GM19238 (cell line): ENCODE results near the gene YTHDF1.

ENCODE experiments used
- DNase-seq: peaks from one replicate; pipeline ENCODE4 v3.0.0; 2011; ENCODE audit warnings: low spot score; ENCODE audit not compliant: insufficient read length

The YTHDF1 gene

DNA sequence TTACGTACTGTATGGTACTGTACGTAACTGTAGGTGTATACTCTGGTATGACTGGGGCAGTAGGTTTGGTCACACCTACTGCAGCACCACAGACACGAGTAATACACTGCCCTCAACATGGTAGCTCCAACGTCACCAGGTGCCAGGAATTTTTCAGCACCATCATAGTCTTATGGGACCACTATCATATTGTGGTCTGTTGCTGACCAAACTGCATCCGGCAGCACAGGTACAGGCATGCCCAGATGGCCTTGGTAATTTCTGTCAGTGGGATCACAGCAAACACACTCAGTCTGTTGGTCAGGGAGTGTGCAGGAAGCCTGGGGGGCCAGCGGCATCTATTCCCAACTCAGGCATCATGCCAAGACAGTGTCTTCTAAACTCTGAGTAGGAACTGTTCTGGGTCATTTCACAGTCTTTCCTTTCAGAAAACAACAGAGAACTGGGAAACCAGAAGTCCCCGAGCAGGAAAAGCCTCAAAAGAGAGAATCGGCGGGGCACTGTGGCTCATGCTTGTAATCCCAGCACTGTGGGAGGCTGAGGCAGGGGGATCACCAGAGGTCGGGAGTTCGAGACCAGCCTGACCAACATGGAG is 5.8 kb downstream of the YTHDF1 start:
- no peak for DNase-seq

DNA sequence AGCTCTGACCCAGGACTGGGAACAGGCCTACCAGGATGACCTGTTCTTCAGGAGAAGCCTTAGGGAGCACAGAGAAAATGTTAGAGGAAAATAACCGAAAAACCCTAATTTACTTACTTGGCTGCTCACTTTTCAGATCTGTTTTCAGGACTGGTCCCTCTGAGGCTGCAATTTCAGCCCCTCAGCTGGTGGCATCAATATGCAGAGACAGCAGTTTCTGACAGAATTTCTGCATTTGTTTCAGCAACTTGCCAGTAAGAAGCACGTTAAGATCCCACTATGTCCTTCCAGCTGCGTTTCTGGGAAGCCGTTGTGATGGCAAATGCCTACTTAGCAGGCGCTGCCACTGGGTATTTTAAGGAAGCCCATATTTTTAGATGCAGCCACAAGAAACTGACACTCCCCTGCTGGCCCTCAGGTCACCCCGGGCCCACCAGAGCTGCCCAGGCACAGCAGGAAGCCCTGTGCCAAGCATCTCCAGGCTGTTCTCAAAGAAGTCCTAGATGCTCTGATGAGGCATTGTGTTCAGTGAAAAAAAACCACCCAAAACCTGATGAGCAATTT is 7.5 kb downstream of the YTHDF1 start:
- DNase-seq: no peak

- DNase-seq: no peak
Measured at GRCh38 chr20:63206878-63207277, 9.1 kb downstream of the YTHDF1 start.

DNA sequence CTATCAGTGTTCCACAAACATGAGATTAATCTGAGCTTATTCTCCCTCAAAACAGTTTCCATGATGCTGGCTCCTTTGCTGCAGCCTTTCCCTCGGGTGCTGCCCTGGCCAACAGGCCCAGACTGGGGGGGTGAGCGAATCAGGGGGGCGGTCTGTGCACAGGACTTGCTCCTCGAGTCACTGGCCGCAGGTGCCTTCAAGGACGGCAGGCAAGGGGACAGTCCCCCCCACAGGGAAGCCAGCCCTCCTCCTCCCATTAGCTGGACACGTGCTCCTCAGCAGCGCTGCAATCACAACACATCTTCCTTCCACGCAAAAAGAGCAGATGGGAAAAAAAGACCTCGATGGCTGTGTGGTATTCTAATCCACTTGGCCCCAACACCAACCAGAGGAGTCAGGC is 10.0 kb downstream of the YTHDF1 start:
- no peak for DNase-seq

GRCh38 chr20:63204362-63204761 is 11.6 kb downstream of the YTHDF1 start:
- no peak for DNase-seq

- no peak for DNase-seq
Measured at GRCh38 chr20:63202811-63203526, 13.0 kb downstream of the YTHDF1 start.

DNA sequence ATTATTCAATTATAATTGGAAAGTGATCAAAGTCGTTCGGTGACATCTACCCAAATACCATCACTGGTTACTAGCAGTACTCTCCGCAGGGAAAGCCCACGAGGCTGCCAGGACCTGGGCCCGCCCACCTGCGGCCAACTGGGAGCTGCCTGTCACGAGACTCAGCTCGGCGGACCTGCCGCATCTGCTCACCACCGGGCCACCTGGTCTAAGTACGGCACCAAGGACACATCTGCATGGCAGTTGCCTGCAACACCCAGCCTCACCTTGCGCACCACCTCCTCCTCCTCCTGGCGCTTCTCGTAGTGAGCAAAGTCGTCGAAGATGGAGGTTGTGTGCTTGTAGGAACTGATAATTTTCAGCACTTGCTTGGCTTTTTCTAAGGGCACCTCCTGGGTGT is 13.9 kb downstream of the YTHDF1 start:
- no peak for DNase-seq

DNA sequence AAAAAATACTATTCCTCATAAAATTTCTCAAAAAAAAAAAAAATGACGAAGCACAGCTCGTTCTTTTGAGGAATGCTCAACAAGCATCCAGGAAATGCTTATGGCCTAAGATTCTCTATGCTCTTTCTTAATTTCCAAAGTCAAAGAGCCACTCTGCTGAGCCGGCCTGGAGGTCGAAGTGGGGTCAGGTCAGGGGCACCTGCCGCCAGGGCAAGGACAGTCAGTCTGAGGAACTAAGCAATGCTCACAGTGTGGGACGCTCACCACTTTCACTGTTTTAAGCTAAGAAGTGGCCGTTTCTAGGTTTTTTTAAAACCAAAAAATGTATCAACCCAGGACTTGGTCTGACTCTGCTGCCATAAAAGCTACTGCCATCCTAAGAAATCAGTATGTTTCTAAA is 17.3 kb downstream of the YTHDF1 start:
- no peak for DNase-seq

DNA sequence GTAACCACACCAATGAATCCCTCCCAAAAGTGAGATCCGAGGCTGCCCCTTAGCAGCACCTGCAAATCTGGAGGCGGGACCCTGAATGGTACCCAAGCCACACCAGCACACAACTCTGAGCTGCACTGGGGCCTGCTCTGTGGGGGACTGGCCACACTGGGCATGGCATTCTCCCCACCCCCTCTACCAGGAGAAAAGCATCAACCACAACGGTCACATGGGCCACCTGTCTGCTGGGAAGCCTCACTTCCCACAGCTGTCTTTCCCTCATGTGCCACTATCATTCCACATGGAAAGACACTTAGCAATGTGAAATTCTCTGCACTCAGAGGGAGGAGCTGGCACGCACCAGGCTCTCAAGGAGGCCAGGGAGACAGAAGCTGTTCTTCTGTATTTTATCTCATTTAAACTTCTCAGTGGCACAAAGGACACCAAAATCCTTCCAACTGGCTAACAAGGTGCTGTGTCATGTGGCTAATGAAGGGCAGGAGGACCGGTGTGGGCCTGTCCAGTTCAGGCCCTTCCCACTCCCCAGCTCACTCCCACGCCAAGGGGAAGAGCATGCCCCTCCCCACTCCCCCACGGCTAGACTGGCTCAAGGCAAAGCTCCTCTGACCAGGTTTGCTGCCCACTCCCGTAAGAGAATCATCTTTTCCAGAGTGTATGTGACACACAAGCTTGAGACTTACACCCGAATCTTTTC is 19.0 kb downstream of the YTHDF1 start:
- no peak for DNase-seq

DNA sequence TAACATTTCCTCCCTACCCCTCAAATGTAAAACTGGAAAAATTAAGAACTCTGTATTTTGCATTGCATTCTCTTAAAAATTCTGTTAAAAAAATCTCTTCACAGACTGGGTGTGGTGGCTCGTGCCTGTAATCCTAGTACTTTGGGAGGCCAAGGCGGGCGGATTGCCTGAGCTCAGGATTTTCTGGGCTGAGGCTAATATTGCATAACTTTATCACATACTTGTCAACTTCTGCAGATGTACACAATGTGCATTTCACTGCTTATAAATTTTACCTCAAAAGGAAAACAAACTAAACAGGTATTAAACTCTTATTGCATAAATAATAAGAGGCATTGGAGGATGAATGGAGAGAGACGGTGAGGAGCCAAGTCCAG is 21.1 kb downstream of the YTHDF1 start:
- DNase-seq: no peak

DNA sequence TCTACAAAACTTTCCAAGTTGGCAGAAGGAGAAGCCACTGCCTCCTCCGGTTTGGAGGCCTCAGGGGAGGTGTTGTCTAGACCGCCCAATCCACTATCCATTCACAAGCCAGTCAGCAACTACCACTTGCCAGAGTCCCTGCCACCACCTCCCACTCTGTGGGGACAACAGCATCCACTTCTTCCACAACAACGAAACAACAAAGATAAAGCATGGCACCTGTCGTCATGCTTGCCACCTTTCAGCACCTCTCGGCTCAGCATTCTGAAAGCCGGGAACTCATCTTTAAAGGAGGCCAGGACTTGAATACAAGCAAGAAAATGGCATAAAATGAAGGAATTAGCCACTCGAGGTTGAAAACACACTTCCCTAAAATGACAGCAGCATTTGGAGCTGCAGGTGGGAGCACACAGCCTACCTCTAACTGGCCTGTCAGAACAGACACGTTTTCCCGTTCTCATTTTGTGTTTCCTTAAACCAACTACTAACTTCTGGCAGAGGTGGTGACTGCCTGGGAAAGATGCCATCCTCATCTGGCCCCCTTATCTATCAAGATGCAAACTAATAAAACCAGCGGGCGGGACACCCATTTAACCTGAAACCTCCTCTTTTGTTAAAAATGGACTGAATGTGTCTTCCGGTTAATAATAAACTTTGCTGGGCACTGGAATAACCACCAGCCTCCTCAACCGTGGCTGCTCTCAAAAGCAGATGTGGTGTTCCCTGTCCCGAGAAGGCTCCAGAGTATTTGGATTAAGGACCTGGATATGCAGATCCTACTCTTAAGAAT is 21.7 kb downstream of the YTHDF1 start:
- no peak for DNase-seq

- no peak for DNase-seq
Measured at GRCh38 chr20:63192721-63193120, 23.2 kb downstream of the YTHDF1 start.

DNA sequence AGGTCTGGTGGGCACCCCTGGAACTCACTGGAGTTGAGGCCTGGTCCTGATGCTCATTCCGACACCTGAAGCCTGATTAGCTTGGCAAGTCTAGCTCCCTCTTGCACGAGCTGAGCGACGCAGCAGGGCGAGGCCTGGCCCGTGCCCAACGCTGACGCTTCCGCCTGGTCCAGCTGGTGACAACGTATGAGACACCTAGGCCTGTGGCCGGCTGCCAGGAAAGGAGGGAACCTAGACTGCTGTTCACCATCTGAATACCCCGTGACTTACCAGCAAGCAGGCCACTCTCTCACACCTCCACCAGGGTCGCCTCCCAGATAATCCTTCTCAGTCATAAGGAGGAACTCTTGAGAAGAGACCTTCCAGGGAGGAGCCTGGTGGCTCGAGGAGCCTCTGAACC is 24.5 kb downstream of the YTHDF1 start:
- DNase-seq: no peak

- no peak for DNase-seq
Measured at GRCh38 chr20:63190828-63191227, 25.1 kb downstream of the YTHDF1 start.

- DNase-seq: no peak
Measured at GRCh38 chr20:63189846-63190559, 25.9 kb downstream of the YTHDF1 start.

DNA sequence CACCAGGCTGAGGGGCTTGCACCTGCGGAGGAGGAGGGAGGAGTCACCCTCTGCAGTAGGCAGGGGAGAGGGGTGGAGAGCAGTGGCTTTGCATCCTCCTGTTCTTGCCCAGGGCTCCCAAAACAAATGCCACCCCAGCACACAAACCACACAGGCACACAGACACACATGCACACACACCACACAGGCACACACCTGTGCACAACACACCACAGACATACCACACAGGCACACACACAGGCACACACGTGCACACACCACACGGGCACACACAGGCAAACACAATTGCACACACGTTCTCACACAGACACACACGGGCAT is 26.6 kb downstream of the YTHDF1 start:
- DNase-seq: no peak

DNA sequence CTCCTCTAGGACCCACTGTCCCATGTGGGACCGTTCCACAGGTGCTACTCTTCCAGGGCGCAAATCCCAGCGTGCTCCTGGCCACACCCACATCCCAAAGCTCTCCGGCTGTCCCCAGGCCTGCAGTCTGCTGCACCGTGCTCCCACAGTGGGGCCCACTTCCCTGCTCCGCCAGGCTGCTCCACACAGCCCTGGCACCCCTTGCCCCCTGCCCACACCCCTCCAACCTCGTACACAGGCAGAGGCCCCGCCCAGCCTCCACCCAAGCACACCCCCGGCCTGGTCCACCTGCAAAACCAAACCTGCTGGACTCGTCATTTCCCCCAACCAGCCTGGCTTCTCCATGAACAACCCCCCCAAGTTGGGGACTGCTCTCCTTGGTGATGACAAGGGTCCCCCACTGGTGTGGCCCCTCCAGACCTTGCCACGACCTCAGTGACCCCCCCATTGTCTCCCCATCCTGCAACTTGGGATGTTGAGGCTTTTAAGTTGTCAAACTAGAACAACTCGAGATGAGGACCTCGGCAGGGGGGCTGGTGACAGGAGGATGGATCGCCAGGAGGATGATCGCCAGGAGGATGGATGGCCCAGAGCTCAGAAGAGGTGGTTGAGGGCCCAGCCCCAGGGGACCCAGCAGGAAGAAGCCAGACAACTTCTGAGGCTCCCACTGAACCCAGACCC is 27.1 kb downstream of the YTHDF1 start:
- DNase-seq: no peak

- DNase-seq: no peak
Measured at GRCh38 chr20:63188159-63188442, 27.8 kb downstream of the YTHDF1 start.

- no peak for DNase-seq
Measured at GRCh38 chr20:63187338-63188158, 28.4 kb downstream of the YTHDF1 start.
